ENCODE results near the gene LRRC49.

The LRRC49 gene

DNA sequence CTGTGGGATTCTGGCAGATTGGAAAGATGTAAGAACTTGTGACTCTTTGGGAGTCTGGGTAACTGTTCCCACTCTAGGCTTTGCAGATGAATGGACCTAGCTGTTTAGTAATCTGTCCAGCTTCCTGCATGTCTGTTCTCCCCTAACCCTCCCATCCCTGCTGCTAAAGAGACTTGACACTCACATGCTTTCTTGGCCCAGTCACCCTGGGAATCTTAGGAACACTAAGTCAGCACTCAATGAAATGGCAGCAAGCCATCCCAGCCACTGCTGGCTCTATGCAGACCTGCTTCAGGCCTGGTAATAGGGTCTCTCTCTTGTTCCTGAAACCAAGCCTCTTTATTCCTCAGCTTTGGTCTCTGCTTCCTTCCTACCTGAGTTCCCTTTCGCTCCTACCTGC, 158.9 kb downstream of the LRRC49 start:
- DNase-seq (ENCODE audit: low read depth), result no peak

DNA sequence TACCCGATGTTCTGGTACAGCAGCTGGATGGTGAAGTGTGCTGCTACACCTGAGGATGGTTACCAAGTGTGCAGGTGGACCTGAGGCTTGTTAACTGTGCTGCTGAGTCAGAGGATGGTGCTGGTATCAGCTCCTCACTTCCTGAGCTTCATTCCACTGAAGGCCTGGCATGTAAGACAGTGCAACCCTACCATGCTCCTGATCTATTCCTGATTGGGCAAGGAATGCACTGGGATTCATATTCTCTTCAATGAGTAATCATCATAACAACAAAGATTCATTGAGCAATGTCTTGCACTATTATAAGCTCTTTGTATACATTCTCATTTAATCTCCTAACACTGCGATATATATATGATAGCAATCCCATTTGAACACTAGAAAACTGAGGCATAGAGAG, 159.7 kb downstream of the LRRC49 start:
- peak; percentile 79 for DNase-seq (ENCODE audit: low read depth)

DNA sequence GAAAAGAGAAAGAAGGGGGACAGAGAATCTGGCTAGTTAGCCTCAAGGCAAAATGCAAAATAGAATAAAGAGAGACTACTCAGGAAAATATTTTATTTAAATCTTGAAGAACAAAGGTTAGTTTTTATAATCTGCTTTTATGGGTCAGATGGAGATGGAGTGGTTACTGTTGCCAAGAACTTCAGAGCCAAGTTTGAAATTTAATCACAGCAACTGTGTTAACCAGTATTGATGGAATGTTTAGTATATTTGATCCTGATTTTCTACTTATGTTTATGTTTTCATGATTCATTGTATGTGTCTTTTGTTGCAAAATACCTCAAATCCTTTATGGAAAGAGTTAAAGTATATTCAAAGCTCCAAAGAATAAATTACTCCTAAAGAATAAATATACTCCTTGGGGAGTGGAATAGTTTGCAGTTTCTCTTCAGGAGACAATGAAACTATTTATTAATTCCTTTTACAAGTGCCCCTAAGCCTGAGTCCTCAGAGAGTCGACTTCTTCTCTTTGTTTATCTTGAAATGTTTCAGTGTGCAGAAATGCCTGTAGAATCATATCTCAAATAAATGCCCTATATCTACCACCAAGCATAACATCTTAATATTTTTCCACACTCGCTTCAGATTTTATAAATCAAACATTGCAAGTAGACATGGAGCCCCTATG, 161.8 kb downstream of the LRRC49 start:
- DNase-seq (ENCODE audit: low read depth), result no peak

DNA sequence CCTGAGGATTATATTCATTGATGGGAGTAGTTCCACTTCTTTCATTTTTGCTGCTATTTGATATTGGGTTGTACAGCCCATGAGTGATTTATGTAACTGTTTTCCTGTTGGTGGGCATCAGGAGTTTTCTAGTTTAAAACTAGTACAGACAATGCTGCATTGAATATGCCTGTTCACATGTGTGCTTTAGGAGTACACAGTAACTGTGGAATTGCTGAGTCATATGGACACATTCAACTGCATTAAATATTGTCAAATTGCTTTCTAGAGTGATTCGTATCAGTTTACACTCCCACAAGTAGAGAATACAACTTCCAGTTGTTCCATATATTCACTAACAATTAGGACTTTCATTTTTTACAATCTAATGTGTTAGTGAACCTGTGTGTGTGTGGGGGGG, 162.8 kb downstream of the LRRC49 start:
- DNase-seq (ENCODE audit: low read depth), result no peak

DNA sequence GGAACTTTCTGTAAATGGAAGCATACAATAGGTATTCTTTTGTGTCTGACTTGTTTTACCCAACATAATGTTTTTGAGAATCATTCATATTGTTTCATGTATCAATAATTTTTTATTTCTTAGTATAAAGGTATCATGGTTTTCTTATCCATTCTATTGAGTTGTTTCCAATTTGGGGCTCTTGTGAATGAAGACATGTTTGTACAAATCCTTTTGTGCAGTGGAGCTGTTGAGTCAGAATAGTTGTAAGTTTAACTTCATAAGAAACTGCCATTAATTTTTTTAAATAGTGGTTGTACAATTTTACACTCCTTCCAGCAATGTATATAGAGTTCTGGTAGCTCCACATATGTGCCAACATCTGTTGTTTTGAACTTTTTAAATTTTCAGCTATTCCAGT, 163.5 kb downstream of the LRRC49 start:
- DNase-seq (ENCODE audit: low read depth), result no peak

DNA sequence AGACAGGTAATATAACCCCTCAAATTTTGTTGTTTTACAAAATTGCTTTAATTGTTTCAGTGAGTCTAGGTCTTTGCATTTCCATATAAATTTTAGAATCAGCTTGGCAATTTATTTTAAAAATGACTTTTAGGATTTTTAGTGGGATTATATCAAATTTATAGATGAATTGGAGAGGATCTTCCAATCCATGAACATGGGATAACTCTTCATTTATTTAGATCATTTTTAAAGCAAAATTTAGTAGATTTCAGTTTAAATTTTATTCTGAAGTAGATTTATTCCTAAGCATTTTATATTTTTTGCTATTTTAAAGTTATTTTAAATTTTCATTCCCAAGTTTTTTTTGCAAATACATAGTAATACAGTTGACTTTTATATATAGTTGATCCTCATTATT, 164.5 kb downstream of the LRRC49 start:
- DNase-seq (ENCODE audit: low read depth), result no peak

DNA sequence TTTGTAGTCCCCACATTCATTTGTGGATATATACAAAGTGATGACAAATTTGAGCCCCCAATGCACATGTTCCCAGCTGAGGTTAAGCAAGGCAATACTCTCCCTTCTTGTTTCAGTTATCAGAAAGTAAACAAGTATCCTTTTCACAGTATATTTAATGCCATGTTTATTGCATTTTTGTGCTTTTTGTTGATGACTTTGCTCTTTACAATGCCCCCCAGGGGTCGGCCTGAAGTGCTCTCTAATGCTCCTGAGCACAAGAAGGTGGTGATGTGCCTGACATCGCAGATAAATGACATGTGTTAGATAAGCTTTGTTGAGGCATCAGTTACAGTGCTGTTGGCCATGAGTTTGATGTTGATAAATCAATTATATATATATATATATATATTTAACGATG, 165.0 kb downstream of the LRRC49 start:
- DNase-seq (ENCODE audit: low read depth), result no peak

DNA sequence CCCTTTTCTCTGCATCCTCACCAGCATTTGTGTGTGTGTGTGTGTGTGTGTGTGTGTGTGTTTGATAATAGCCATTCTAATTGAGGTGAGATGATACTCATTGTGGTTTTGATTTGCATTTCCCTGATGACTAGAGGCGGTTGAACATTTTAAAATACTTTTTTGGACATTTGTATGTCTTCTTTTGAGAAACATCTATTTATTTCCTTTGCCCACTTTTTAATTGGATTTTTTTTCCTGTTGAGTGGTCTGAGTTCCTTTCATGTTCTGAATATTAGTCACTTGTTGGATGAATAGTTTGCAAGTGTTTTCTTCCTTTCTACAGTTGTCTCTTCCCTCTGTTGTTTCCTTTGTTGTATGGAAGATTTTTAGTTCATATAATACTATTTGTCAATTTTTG, 168.4 kb downstream of the LRRC49 start:
- DNase-seq (ENCODE audit: low read depth), result no peak

DNA sequence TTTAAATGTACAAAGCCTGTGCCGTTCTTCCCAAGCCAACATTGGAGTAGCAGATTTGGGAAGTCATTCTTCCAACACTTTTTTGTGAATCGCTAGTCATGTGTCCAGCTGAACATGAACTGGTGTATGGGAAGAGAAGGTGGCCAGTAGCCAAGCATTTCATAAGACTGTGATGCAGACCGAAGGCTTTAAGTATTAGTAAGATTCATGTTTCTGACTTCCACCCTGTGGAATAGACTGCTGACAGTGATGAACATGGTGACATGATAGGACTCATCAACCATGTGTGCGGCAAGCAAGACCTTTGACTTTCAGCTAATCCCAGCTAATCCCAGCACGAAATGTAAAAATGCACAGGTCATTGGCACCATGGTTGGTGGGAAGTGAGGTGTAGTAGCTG, 174.4 kb downstream of the LRRC49 start:
- DNase-seq (ENCODE audit: low read depth), result peak; percentile 90

DNA sequence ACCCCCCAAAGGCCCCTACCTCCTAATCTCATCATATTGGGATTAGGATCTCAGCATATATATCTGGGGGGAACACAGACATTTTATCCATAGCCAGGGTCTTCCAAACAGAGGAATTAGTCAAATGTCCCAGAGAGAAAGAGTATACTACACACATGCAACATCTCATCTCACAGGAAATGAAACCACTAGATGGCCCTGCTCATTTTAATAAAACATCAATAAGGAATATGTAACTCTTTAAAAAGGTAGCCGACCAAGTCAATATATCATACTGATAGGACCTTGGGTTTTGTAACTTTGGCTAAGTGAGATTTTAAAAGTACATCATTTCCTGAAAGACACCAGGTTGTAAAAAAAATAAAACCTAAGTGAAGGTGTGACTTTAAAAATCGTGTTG, 177.1 kb downstream of the LRRC49 start:
- no peak for DNase-seq (ENCODE audit: low read depth)

DNA sequence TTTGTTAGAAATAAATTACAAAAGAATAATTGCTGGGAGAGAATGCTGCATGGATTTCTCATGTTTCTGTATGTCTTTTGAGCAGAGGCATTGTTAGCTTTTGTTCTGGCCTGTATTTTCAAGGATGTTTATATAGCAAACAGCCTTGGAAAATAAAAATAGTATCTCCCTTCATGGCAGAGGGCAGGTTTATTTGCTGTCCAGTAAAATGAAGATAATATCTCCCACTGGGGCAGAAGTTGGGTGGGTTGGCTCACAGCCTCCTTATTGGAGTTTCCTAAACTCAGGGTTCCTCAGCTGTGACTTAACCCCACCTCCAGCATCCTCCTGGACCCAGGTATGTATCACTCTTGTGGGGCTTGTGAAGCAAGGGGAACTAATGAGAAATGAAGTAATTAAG, 178.9 kb downstream of the LRRC49 start:
- no peak for DNase-seq (ENCODE audit: low read depth)

DNA sequence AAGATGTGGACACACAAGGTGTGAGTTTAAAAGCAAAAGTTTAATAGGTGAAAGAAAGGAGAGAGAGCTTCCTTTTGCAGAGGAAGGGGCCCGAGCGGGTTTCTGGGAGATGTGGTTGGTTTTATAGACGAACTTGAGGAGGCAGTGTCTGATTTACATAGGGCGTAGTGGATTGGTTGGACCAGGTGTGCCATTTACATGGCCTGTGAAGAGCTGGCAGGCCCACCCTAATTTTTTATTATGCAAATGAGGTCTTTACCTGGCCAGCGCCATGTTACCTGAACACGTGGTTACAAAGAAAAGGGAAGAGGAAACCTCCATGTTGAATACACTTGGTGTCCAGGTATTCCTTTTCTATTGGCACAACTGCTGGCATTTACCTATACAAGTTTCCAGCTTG, 179.8 kb downstream of the LRRC49 start:
- DNase-seq (ENCODE audit: low read depth), result no peak

DNA sequence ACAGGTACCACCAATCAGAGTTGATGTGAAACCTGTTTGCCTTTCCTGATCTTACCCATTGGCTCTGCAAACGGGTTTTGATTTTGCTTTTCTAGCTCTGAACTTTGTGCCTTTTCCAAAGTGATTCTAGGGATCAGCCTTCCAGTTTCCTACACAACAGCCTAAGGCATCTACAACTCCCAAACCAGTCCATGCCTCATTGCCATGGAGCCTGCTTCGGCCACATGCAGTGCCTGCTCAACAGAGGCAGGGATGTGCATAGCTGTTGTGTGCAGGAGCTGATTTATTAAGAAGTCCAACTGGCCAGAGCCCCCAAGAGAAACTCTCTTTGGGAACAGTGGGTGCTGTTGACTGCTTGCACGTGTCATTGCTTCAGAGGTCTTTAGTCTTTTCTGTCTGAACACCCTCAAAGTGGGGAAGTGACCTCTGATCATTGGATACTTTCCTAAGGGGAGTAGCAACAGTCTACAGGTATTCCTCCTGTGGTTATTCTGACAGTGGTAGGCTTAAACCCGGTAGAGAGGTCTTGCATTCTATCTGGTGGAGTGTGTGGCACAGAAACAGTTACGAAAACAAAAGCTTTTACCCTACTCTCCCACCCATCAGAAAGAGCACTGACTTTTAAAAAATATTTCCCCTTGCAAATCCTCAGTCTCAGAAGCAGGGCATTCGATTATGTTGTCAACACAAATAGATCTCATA, 186.0 kb downstream of the LRRC49 start:
- DNase-seq (ENCODE audit: low read depth), result no peak

DNA sequence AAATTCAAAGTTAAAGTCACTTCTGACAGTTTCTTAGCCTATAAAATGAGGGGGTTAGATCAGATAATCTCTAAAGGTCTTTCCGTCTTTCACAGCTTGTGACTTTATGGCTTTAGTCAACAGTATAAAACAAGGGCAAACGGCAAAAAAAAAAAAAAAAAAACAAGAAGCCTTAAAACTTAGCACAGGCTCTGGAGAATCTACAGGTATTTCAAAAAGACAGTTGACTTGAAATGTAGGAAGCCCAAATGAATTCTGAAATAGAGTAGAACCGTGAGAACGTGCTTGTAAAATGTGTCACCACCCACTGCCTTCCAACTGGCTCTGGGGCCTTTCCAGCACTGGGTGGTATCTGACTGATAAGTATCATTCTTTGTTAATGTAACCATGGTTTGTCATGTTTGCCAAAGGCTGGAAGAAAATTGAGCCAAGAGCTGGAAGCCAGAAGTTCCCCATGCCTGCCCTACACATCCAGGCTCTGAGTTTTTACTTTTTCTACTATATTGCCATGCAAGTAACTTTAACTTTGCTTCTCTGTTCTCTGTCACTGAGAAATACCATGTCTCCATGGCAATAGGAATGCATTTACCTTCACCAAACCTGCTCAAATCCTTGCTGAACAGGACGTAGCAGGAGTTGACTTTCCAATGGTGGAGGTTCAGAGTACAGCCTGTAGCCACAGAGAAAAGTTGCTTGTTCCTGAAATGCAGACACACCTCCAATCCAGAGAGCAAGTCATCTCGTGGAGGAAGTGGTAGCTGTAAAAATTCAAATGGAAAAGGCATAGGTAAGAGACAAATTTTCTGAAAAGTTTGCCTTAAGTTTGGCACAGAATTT, 186.8 kb downstream of the LRRC49 start:
- DNase-seq (ENCODE audit: low read depth), result no peak

DNA sequence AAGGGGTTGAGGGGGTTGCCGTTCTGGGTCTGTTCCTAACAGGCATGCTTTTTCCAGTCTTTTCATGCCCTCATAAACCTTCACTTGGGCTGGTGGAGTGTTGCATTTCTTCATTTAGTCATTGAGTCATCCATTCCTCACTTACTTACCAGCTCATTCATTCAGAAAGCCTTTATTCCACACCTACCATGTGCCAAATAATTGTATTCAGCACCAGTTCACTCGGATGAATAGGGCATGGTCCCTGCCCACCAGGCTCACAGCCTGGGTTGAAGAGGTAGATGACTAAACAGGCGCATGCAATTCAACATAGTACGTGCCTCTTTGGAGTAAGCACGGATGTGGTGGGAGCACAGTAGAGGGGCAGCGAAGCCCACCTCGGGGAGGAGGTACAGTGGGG, 187.5 kb downstream of the LRRC49 start:
- DNase-seq (ENCODE audit: low read depth), result no peak

DNA sequence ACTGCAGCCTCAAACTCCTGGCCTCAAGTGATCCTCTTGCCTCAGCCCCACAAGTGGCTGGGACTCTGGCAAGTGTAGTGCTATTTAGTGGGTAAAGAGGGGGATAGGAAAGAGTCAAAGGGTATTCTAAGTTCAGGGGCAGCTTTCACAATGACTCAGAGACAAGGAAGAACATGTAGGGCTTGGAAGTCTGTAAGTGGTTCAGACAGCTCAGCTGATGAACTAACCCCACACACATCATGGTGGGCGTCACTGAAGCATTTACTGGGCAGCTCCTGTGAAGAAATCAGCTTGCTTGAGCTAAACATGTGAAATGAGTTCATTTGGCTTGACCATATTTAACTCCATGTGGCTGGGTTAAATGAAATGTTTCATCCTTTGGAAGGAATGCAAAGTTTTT, 188.1 kb downstream of the LRRC49 start:
- no peak for DNase-seq (ENCODE audit: low read depth)

DNA sequence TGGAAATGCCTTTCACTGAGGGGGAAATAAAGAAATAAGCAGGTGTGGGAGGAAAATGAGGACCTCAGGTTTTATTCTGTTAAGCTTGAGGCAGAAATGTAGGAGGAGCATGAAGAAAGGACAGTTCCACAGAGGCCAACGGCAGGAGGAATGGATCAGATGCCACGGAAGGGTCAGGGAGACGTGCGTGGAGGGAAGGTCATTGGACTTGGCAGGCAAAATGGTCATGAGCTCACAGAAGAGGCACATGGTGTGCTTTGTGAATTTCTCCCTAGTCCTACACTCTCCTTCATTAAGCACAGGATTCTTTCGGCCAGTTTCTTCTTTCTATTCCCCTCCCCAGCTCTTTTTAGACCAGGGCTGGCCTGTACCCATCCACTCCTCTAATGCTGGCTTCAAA, 190.2 kb downstream of the LRRC49 start:
- no peak for DNase-seq (ENCODE audit: low read depth)

DNA sequence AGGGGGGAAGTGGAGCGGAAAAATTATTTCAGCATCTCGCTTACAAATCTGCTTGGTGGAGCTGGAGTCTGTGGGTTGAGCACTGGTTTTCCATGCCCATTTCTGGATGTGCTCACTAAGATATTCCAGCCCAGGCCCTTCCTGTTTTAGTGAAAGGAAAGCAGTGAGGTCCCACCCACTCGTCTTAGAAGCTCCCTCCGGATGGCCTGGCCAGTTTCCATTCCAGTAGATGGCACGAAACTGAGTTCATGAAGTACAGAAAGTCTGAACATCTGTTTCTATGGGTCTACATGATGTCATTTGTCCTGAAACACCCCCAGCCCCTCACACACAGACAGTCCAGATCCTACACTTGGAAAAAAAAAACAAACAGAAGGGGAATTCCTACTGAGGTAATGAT, 190.7 kb downstream of the LRRC49 start:
- no peak for DNase-seq (ENCODE audit: low read depth)

DNA sequence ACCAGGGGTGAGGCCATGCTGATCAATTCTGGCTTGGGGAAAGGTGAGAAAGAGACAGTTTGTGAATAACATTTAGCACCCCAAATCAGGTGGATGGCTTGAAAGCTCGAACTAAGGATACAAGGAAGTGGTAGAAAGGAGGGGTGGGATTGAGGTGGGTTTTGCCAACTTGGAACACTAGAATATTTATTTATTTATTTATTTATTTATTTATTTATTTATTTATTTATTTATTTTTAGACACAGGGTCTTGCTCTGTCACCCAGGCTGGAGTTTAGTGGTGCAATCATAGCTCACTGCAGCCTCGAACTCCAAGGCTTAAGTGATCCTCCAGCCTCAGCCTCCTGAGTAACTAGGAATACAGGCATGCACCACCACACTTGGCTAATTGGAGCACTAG, 191.6 kb downstream of the LRRC49 start:
- DNase-seq (ENCODE audit: low read depth), result no peak

DNA sequence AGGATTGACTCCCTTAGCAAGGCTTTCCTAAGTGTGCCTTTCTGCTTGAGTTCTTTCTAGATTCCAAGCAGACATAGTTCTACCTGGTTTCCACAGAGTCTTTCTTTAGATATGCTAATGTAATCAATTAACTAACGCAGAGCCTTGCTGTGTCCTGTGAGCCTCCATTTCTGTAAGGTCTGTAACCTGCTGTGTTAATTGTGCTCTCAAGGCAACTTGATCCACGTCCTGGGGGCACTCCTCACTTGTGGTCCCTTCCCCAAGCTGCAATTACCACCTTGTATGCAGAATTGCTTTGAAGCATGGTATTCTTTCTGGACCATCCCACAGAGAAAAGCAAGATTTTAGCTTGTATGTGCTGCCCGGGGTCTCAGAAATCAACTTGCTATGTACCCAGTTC, 193.2 kb downstream of the LRRC49 start:
- no peak for DNase-seq (ENCODE audit: low read depth)

DNA sequence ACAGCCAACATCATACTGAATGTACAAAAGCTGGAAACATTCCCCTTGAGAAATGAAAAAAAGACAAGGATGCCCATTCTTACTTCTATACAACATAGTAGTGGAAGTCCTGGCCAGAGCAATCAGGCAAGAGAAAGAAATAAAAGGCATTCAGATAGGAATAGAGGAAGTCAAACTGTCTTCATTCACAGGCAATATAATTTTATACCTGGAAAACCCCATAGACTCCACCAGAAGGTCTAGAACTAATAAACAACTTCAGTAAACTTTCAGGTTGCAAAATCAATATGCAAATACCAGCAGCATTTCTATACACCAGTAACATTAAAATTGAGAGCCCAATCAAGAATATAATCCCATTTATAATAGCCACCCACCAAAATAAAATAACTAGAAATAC, 195.5 kb downstream of the LRRC49 start:
- DNase-seq (ENCODE audit: low read depth), result no peak

DNA sequence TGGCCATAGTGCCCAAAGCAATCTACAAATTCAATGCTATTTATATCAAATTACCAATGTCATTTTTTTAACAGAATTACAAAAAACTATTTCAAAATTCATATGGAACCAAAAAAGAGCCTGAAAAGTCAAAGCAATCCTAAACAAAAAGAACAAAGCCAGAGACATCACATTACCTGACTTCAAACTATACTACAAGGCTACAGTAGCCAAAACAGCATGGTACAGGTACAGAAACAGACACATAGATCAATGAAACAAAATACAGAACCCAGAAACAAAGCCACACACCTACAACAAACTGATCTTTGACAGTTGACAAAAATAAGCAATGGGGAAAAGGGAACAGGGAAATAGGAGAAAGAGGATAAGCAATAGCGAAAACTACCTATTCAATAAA, 196.1 kb downstream of the LRRC49 start:
- no peak for DNase-seq (ENCODE audit: low read depth)

DNA sequence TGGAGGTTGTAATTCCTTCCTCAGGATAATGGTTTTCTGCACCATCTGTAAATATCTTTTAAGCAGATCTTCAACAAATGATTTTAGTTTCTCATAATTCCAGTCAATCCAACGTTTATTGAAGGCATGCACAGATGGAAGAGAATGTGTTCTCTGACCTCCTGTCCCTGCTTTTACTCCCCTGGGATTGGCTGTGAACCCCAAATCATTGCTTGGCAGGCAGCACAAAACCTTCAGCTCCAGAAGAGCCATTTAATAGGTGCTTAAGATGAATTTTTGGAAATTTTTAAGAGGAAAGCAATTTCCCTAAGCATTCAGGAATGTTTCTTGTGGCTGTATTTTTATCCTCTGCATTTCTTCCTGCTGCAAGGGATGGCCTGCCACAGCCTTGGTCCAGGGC, 197.2 kb downstream of the LRRC49 start:
- DNase-seq (ENCODE audit: low read depth), result no peak

Data from HS-5 (cell line).